Stomach smooth muscle (tissue), 2 donors: Measurements from ENCODE around the gene TMEM205.
A peak's percentile ranks its signal among the peaks of the same experiment; 100 is the strongest.
"Not testable (repeated sequence)": the region's sequence is repeated elsewhere in the genome, so short reads cannot be mapped to it uniquely, and the experiment has no call there.

Source experiments
- H3K27ac ChIP-seq: one replicate; pipeline ENCODE4 v1.7.0; 2013; ENCODE audit warnings: mild to moderate bottlenecking, low read length, inconsistent platforms
- H3K27me3 ChIP-seq, 2 donors: one replicate each; pipeline ENCODE4 v1.7.0; 2013; ENCODE audit warnings: low read length in 2 of 2; ENCODE audit not compliant: insufficient read depth in 2 of 2, control insufficient read depth in 1 of 2
- H3K36me3 ChIP-seq, 2 donors: one replicate each; pipeline ENCODE4 v1.7.0; 2013; ENCODE audit warnings: low read length in 2 of 2; ENCODE audit not compliant: control insufficient read depth in 2 of 2, insufficient read depth in 2 of 2
- H3K4me1 ChIP-seq: one replicate; pipeline ENCODE4 v1.7.0; 2013; ENCODE audit warnings: low read length; ENCODE audit not compliant: control insufficient read depth, insufficient read depth
- H3K4me3 ChIP-seq, 2 donors: one replicate each; pipeline ENCODE4 v1.7.0; 2013; ENCODE audit warnings: low read length in 2 of 2
- H3K9ac ChIP-seq, 2 donors: one replicate each; pipeline ENCODE4 v1.7.0; 2013; ENCODE audit warnings: low read length in 2 of 2, mild to moderate bottlenecking in 1 of 2
- H3K9me3 ChIP-seq, 2 donors: one replicate each; pipeline ENCODE4 v1.7.0; 2013; ENCODE audit warnings: low read length in 2 of 2; ENCODE audit not compliant: control insufficient read depth in 2 of 2
- donor health status: healthy.
- donor health status: Pancreatic carcinoma.

The TMEM205 gene

DNA sequence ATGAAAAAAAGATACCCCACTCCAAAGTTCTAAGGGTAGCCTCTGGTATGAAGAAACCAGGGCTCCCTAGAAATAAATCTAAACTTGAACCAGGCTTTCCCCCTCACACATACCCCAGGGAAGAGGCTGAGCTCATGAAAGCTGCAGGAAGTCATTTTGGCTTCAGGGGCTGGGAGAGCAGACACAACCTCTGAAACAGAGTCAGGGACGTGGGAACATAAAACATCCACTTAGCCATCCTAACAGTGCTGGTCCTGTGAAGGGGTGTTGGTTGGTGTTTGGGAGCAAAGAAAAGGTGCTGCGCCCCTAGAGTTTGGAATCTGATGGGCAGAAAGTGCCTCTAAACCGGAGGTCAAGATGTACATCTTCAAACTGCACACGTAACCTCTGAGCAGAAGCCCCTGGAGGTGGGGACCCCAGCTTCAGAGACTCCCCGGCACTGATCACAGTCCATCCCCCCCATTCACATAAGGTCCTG, 22.4 kb downstream of the TMEM205 start:
- Histone ChIP-seq H3K4me3 (peak overlapping the region in 1 of 2 donors; percentile 44), H3K9me3 (no peaks in the 10 kb centered on the region), H3K27me3 (no peaks in the 10 kb centered on the region), H3K4me1 (peaks cover 26% of the 10 kb centered on the region), H3K27ac (peak overlapping the region; percentile 64), H3K36me3 (peaks cover 0 to 8% of the 10 kb centered on the region in 2 donors), H3K9ac (peak overlapping the region in 1 of 2 donors; percentile 13)

DNA sequence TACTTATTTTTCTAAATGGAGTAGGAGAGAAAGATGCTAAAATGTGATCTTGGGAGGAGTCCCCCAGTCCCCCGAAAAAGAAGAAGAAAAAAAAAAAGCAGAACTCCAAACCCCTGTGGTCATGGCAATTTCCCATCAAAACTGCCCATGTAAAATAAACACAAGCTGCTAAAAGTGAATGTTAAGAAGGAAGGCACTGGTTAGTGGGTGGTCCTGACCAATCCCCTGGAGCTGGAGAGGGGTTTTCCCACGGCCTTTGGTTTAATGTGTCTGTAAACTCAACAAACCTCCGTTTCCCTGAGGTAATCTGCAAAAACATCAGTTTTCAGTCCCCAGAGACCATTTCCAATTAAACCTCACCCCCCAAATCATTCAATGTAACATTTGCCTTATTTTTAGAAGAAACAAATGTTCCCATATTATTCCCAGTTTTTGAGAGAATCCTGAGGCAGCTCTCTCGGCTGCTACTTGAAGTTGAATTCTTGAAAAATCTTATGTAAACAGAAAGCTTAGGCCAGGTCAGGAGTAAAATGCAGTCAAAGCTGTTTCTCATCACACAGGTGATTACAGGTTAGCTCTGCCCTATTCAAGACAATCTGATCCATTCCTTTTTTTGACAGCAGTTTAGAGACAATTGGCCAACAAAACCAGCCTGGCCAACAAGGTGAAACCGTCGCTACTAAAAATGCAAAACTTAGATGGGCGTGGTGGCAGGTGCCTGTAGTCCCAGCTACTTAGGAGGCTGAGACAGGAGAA, 23.6 kb downstream of the TMEM205 start:
- H3K9me3 ChIP-seq = no peaks in the 10 kb centered on the region
- peaks cover 0 to 8% of the 10 kb centered on the region in 2 donors for H3K36me3 ChIP-seq
- no peak overlapping the region for H3K27ac ChIP-seq

DNA sequence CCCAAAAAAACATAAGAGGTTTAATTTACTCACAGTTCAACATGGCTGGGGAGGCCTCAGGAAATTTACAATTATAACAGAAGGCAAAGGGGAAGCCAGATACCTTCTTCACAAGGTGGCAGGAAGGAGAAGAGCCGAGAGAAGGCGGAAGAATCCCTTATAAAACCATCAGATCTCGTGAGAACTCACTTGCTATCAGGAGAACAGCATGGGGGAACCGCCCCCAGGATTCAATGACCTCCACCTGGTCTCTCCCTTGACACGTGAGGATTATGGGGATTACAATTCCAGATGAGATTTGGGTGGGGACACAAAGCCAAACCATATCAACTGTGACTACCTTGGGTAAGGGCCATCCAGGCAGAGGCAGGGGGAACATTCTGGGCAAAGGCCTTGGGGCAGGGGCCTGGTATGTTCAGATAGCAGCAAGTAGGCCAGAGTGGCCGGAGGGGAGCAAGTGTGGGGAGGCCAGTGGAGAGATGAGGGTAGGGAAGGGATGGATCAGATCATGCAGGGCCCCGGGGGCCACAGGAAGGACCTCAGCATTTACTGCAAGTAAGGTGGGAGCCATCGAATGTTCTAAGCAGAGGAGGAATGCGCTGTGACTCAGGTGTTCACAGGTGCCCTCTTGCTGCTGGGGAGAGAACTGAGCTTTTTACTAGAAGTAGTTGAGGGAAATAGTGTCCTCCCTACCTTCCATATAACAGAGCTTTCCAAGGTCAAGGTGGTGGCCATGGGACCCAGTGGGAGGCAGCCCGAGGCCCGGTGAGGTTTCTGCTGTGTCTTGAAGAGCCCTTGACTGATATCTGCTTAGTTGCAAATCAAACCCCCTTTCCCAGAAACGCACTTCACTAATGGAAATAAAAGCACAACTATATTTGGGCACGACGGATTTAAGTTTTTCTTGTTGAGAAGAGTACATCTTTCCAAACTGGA, 24.6 kb downstream of the TMEM205 start:
- H3K36me3 ChIP-seq = peaks cover 0 to 4% of the 10 kb centered on the region in 2 donors
- no peak overlapping the region for H3K27ac ChIP-seq
- H3K4me3 ChIP-seq = no peak overlapping the region
- H3K4me1 ChIP-seq = peaks cover 26% of the 10 kb centered on the region
- H3K9me3 ChIP-seq = no peaks in the 10 kb centered on the region
- H3K9ac ChIP-seq = no peak overlapping the region
- H3K27me3 ChIP-seq = no peaks in the 10 kb centered on the region

More for the DNA sequence above, 23.6 kb downstream of the TMEM205 start:
- Histone ChIP-seq H3K9ac (peak overlapping the region in 1 of 2 donors; percentile 28), H3K4me1 (peaks cover 26% of the 10 kb centered on the region), H3K4me3 (no peak overlapping the region), H3K27me3 (no peaks in the 10 kb centered on the region)

DNA sequence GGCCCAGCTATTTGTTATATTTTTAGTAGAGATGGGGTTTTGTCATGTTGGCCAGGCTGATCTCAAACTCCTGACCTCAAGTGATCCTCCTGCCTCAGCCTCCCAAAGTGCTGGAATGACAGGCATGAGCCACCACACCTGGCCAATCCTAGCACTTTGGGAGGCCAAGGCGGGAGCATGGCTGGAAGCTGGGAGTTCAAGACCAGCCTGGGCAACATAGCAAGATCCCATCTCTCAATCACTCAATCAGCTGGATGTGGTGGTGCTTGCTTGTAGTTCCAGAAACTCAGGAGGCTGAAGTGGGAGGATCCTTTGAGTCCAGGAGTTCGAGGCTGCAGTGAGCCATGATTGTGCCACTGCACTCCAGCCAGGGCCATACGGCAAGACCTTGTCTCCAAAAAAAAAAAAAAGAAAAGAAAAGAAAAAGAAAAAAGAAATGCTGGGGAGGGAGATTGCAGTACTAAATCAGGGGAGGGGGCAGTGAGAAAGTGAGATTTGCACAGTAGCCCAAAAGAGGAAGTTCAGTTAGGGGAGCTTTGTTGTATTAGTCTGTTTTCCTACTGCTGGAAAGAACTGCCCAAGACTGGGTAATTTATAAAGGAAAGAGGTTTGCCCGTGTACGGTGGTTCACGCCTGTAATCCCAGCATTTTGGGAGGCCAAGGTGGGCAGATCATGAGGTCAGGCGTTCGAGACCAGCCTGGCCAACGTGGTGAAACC, 25.6 kb downstream of the TMEM205 start:
- H3K9me3 ChIP-seq, H3K9ac ChIP-seq, H3K36me3 ChIP-seq, H3K4me3 ChIP-seq, H3K27me3 ChIP-seq, H3K27ac ChIP-seq: not testable (repeated sequence)
- H3K4me1 ChIP-seq = peaks cover 26% of the 10 kb centered on the region

DNA sequence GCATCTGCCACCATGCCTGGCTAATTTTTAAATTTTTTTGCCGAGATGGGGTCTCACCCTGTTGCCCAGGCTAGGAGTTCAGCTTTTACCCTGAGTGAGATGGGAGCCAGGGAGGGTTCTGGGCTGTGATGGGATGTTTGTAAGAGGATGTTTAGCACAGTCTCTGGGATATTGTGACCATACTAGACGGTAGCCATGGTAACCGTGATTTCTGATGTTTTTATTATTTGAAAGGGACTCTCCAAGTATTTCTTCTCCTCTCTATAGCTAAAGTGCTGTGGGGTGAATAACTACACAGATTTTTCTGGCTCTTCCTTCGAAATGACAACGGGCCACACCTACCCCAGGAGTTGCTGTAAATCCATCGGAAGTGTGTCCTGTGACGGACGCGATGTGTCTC, 39.7 kb downstream of the TMEM205 start:
- no peaks in the 10 kb centered on the region for H3K9me3 ChIP-seq
- H3K9ac ChIP-seq = no peak overlapping the region
- no peaks in the 10 kb centered on the region for H3K36me3 ChIP-seq

DNA sequence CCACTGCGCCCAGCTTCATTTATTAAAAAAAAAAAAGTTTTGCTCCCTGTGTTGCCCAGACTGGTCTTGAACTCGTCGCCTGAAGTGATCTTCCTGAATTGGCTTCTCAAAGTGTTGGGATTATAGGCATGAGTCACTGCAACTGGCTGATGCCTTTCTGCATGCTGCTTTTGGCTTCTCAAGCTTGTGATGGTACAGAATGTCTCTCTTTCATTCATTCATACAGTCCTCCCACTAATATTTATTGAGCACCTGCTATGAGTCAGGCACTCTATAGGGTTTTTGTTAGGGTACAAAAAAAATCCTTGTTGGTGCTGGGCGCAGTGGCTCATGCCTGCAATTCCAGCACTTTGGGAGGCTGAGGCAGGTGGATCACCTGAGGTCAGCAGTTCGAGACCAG, 41.1 kb downstream of the TMEM205 start:
- H3K4me3 ChIP-seq = no peak overlapping the region
- H3K27ac ChIP-seq = no peak overlapping the region
- no peaks in the 10 kb centered on the region for H3K9me3 ChIP-seq
- peaks cover 0 to 2% of the 10 kb centered on the region in 2 donors for H3K27me3 ChIP-seq
- no peak overlapping the region for H3K9ac ChIP-seq
- no peaks in the 10 kb centered on the region for H3K36me3 ChIP-seq
- peaks cover 3% of the 10 kb centered on the region for H3K4me1 ChIP-seq

More for the DNA sequence above, 39.7 kb downstream of the TMEM205 start:
- Histone ChIP-seq H3K4me3 (no peak overlapping the region), H3K4me1 (peaks cover 3% of the 10 kb centered on the region), H3K27me3 (peaks cover 0 to 2% of the 10 kb centered on the region in 2 donors), H3K27ac (no peak overlapping the region)

DNA sequence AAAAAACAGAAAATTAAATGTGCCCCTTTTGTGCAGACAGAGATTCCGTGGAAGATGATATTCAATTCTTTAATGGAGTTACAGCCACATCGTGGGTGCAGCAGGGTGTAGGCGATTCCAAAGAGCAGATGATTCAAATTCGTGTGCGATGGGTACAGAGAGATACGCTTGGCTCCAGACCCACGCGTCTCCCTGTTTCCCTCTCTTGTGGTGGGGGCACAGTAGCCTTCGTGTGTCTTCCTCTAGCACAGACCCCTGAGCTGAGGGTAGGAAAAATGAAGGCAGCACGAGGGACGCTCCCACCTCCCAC, 45.3 kb downstream of the TMEM205 start:
- Histone ChIP-seq H3K36me3 (no peaks in the 10 kb centered on the region), H3K9ac (no peak overlapping the region), H3K4me3 (no peak overlapping the region), H3K4me1 (peaks cover under 1% of the 10 kb centered on the region), H3K27me3 (peaks cover 0 to 2% of the 10 kb centered on the region in 2 donors), H3K27ac (no peak overlapping the region), H3K9me3 (no peaks in the 10 kb centered on the region)

DNA sequence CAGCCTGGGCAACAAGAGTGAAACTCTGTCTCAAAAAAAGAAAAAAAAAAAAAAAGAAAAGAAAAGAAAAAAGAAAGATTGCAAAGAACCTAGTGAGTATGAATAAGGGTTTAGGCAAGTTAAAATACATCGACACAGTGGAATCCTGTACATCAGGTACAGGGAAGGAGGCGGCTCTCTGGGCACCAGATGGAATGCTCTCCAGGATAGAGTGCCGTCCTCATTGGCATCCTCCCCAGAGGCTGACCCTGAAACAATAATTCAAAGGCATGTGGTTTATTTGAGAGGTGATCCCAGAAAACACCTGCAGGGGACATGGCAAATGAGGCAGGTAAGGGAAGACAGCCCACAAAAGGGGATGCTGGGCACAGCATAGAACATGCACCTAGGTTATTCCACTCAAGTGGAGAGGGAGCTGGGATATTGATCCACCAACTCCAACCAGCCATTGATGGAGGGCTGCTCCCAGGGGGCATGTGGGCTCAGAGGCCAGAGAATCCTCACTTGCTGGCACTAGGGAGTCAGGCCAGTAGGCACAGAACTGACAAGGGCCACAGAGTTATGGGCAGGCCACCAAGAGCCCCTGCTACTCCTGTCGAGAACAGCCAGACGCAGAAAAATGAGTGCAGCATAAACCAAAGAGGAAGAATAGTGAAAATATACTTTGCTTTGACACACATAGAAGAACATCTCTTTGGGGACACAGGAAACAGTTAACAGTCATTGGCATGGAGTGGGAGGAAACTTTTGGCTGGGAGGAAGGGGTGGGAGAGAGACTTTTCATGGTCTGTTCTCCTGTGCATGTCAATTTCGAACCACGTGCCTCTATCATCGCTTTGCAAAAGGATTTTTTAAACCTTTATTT, 45.9 kb downstream of the TMEM205 start:
- Histone ChIP-seq H3K27me3 (peaks cover 0 to 2% of the 10 kb centered on the region in 2 donors), H3K9me3 (no peaks in the 10 kb centered on the region), H3K36me3 (no peaks in the 10 kb centered on the region), H3K9ac (no peak overlapping the region), H3K27ac (no peak overlapping the region), H3K4me1 (no peaks in the 10 kb centered on the region), H3K4me3 (no peak overlapping the region)

DNA sequence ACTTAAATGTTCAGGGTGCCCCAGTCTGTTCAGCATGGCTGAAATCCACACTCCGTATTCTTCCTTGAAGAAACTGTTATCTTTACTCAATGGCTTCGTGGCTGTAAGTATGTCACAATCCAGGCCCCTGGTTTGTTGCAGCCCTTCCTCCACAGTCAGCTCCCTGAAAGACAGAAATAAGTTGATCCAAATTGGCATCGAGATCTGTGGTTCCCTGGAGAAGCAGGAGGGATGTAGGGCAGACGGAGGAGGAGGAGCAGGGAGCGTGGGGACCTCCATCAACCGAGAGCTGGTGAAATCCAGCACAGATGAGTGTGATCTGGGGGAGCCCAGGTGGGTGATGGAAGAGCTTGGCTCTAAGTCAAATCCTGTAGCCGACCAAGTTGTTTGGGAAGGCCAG, 49.8 kb downstream of the TMEM205 start:
- H3K4me3 ChIP-seq = no peak overlapping the region
- H3K27me3 ChIP-seq = no peaks in the 10 kb centered on the region
- no peak overlapping the region for H3K9ac ChIP-seq
- H3K9me3 ChIP-seq = no peaks in the 10 kb centered on the region
- no peak overlapping the region for H3K27ac ChIP-seq
- no peaks in the 10 kb centered on the region for H3K36me3 ChIP-seq
- peaks cover 4% of the 10 kb centered on the region for H3K4me1 ChIP-seq
